Ovary (tissue), 9 donors: ENCODE measurements around the gene CIDEA. TPM values are rescaled to one million over a fixed set of nuclear protein-coding genes. Genes with fewer than 3 reads are reported as not detected.

Experiments
- DNase-seq, 5 donors: peaks; one replicate each; pipeline ENCODE4 v3.0.0-alpha.2; 2019 to 2020
- H3K27ac ChIP-seq, 2 donors: fragments of 200-600 bp; one replicate each; pipeline versions ENCODE4 v1.5.1 to v1.8.0; 2019 to 2022
- H3K27me3 ChIP-seq: fragments of 200-600 bp; one replicate; pipeline ENCODE4 v1.8.0; 2022
- H3K36me3 ChIP-seq: fragments of 200-600 bp; sonication (generic); one replicate; pipeline ENCODE4 v1.5.1; 2019
- H3K4me1 ChIP-seq: one replicate; pipeline ENCODE4 v1.8.1; 2013; ENCODE audit warnings: mild to moderate bottlenecking, moderate library complexity; ENCODE audit not compliant: insufficient read depth
- H3K4me3 ChIP-seq: fragments of 200-600 bp; sonication (generic); one replicate; pipeline ENCODE4 v1.5.1; 2017
- H3K9me3 ChIP-seq, 2 donors: fragments of 200-600 bp in 1 of 2; sonication (generic) in 1 of 2; one replicate each; pipeline versions ENCODE4 v1.5.1 to v1.8.1; 2013 to 2019; ENCODE audit warnings: mild to moderate bottlenecking in 1 of 2, moderate library complexity in 1 of 2
- CTCF ChIP-seq, 3 donors: fragments of 450-650 bp in 2 of 3; fragments of 200-600 bp in 1 of 3; IDR thresholded peaks; one replicate each; pipeline versions ENCODE4 v1.5.1 to v1.8.0; 2016 to 2022; ENCODE audit warnings: antibody characterized with exemption in 3 of 3, mild to moderate bottlenecking in 1 of 3
- EP300 ChIP-seq: sonication (generic); formaldehyde crosslinking; IDR thresholded peaks from one replicate; pipeline ENCODE4 v1.6.1; 2017; ENCODE audit warnings: antibody characterized with exemption
- POLR2A ChIP-seq: fragments of 450-650 bp; IDR thresholded peaks from one replicate; pipeline ENCODE4 v1.6.1; 2017; ENCODE audit warnings: antibody characterized with exemption, mild to moderate bottlenecking, moderate library complexity
- WGBS, 3 donors: extraction: QIAGEN DNeasy Blood & Tissue Kit in 1 of 3; methylation state at CpG; one replicate each; pipeline versions ENCODE4 v1.1.5 to v1.1.7; 2013 to 2017; 5-methylcytosine and 5-hydroxymethylcytosine counted together
- intact Hi-C, 4 donors: fragments of 100-400 bp; cut with DNase I; formaldehyde crosslinking; loops; one replicate each; pipeline versions ENCODE4 v1.11.0 to v1.15.1; 2022 to 2023
- polyA plus RNA-seq, 2 donors: library from polyadenylated mRNA; stranded (reverse); fragments of 200-250 nt in 1 of 2; fragments of 350-450 nt in 1 of 2; fragmentation: Illumina TruSeq in 1 of 2; extraction: RNeasy Lipid Tissue Mini Kit (QIAGEN cat#74804) in 1 of 2; gene quantifications; one replicate each; pipeline ENCODE4 v1.2.3, GENCODE V29; 2013 to 2014
- small RNA-seq: library from RNA; depleted of rRNA; stranded (forward); fragments of <200 nt; gene quantifications from one replicate; pipeline ENCODE3, GENCODE V24; 2016
- total RNA-seq, 7 donors: library from RNA; depleted of rRNA in 2 of 7; stranded (reverse); fragments of >200 nt in 2 of 7; fragmentation: NEBNext Ultra II Directional in 3 of 7; extraction: Animal tissue kit (Norgen Biotek cat#: 25700) in 3 of 7; gene quantifications; one replicate each; pipeline versions ENCODE4 v1.1.0 to v1.2.4, GENCODE V29; 2016 to 2023
- donor health status: DM: no; HTN: no; CAD: no; lungs with moderate emphysema.
- donor health status: DM: no; HTN: no; CAD: no.
- donor health status: Bipolar disorder and iron deficiency.
- donor health status: DM: yes; HTN: yes; CAD: no.
- donor health status: DM: no; HTN: no; CAD: no.
- donor health status: DM: yes; HTN: yes; CAD: no.

The CIDEA gene
- total and polyA plus RNA-seq, 9 donors, result 0.15 TPM; not detected in 8

- intact Hi-C loops, result loop anchor here in 1 of 4 donors (10.0 kb wide), 1 partner anchor 53 kb away; the partner anchor contains the start of gene AFG3L2
- H3K27ac ChIP-seq, result no peak overlapping the region
- no peak overlapping the region for H3K4me3 ChIP-seq
- WGBS, 3 donors, result 60 to 66% (median 64%) methylated on average over 4 of the region's 4 CpGs
- H3K9me3 ChIP-seq, result no peaks in the 10 kb centered on the region
- no peak for DNase-seq
- H3K36me3 ChIP-seq, result no peaks in the 10 kb centered on the region
- H3K4me1 ChIP-seq, result peaks cover 2% of the 10 kb centered on the region
- TF ChIP-seq POLR2A (no peak), CTCF (IDR thresholded peaks at IDR 0.05) (no peak), EP300 (no peak)
- H3K27me3 ChIP-seq, result no peaks in the 10 kb centered on the region
These were observed 67.2 kb downstream of the CIDEA start for GRCh38 chr18:12321333-12321732.

- Histone ChIP-seq H3K27me3 (no peaks in the 10 kb centered on the region), H3K27ac (no peak overlapping the region), H3K4me1 (no peaks in the 10 kb centered on the region), H3K36me3 (no peaks in the 10 kb centered on the region), H3K4me3 (no peak overlapping the region), H3K9me3 (no peaks in the 10 kb centered on the region)
- intact Hi-C loops, result loop anchor here in 1 of 4 donors (10.0 kb wide), 1 partner anchor 50 kb away; the partner anchor contains the start of gene AFG3L2
- WGBS, 3 donors, result 97% methylated on average over 58 of the region's 58 CpGs
- DNase-seq, result no peak
- TF ChIP-seq EP300 (no peak), CTCF (IDR thresholded peaks at IDR 0.05) (no peak), POLR2A (no peak)
These were observed 71.0 kb downstream of the CIDEA start for GRCh38 chr18:12324991-12325725.

- WGBS, 3 donors, result 96 to 98% (median 96%) methylated on average over 24 to 29 of the region's 29 CpGs
- Histone ChIP-seq H3K4me1 (no peaks in the 10 kb centered on the region), H3K36me3 (no peaks in the 10 kb centered on the region), H3K9me3 (no peaks in the 10 kb centered on the region), H3K27ac (no peak overlapping the region), H3K4me3 (no peak overlapping the region), H3K27me3 (no peaks in the 10 kb centered on the region)
- intact Hi-C loops, result loop anchor here in 1 of 4 donors (10.0 kb wide), 1 partner anchor 49 kb away; the partner anchor contains the start of gene AFG3L2
- no peak for DNase-seq
- TF ChIP-seq EP300 (no peak), POLR2A (no peak)
These were observed 71.6 kb downstream of the CIDEA start for GRCh38 chr18:12325726-12326245.

GRCh38 chr18:12326711-12327460 is 72.7 kb downstream of the CIDEA start:
- Histone ChIP-seq H3K27ac (no peak overlapping the region), H3K4me3 (no peak overlapping the region), H3K4me1 (no peaks in the 10 kb centered on the region), H3K9me3 (no peaks in the 10 kb centered on the region), H3K27me3 (no peaks in the 10 kb centered on the region), H3K36me3 (no peaks in the 10 kb centered on the region)
- no peak for TF ChIP-seq EP300
- TF ChIP-seq CTCF (IDR thresholded peaks at IDR 0.05), result no peak
- TF ChIP-seq POLR2A, result no peak
- intact Hi-C loops, result loop anchor here in 1 of 4 donors (10.0 kb wide), 1 partner anchor 48 kb away; the partner anchor contains the start of gene AFG3L2
- no peak for DNase-seq
- WGBS, 3 donors, result 81 to 90% (median 85%) methylated on average over 12 of the region's 12 CpGs

Small RNAs within 50 kb of the gene (small RNA-seq; reads per million reads assigned to genes)
- not detected for gene RNU6-170P

Other genes with a start within 250 kb of the CIDEA start
- gene ANKRD62, start 160.5 kb upstream of the CIDEA start, total RNA-seq, result not detected
- gene ANKRD62, start 160.5 kb upstream of the CIDEA start, polyA plus RNA-seq, result not detected
- 100 to 1,000 TPM in 6 of 7 donors, 10 to 100 TPM in 1; 85.6 to 155 (median 139) TPM for gene TUBB6, start 53.9 kb downstream of the CIDEA start, total RNA-seq
- gene TUBB6, start 53.9 kb downstream of the CIDEA start, polyA plus RNA-seq, result 10 to 100 TPM; 77.3 to 95.5 TPM
- 10 to 100 TPM; 28.7 to 42.5 (median 36.3) TPM for gene AFG3L2, start 122.9 kb downstream of the CIDEA start, total RNA-seq
- gene AFG3L2, start 122.9 kb downstream of the CIDEA start, polyA plus RNA-seq, result 10 to 100 TPM; 28.3 to 30.0 TPM
- gene PRELID3A, start 153.6 kb downstream of the CIDEA start, total RNA-seq, result 1 to 10 TPM; 1.1 to 8.2 (median 5.7) TPM
- 1 to 10 TPM; 3.7 to 4.8 TPM for gene PRELID3A, start 153.6 kb downstream of the CIDEA start, polyA plus RNA-seq